ENCODE results near the gene ATP5PF. TPM values are rescaled to one million over a fixed set of nuclear protein-coding genes. Genes with fewer than 3 reads are reported as not detected.

ATP5PF gene
- total and polyA plus RNA-seq, 2 donors from 2014 or later = 117 to 998 TPM

DNA sequence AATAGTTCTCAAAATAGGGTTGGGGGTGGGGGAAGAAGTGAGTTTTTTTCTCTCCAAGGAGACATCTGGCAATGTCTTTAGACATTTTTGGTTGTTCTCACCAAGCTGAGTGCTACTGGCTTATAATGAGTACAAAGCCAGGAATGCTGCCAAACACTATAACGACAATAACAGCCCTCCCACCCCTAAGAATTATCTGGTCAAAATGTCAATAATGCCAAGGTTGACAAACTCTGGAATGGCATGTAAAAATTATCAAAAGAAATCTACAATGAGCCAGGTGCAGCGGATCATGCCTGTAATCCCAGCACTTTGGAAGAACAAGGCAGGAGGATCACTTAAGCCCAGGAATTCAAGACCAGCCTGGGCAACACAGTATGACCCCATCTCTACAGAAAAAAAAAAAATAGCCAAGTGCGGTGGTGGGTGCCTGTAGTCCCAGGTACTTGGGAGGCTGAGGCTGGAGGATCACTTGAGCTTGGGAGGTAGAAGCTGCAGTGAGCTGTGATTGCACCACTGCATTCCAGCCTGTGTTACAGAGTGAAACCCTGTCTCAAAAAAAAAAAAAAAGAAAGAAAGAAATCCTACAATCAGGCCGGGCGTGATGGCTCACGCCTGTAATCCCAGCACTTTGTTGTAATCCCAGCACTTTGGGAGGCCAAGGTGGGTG lies 2.5 kb downstream of the ATP5PF start:
- TF ChIP-seq, protein P1, sequence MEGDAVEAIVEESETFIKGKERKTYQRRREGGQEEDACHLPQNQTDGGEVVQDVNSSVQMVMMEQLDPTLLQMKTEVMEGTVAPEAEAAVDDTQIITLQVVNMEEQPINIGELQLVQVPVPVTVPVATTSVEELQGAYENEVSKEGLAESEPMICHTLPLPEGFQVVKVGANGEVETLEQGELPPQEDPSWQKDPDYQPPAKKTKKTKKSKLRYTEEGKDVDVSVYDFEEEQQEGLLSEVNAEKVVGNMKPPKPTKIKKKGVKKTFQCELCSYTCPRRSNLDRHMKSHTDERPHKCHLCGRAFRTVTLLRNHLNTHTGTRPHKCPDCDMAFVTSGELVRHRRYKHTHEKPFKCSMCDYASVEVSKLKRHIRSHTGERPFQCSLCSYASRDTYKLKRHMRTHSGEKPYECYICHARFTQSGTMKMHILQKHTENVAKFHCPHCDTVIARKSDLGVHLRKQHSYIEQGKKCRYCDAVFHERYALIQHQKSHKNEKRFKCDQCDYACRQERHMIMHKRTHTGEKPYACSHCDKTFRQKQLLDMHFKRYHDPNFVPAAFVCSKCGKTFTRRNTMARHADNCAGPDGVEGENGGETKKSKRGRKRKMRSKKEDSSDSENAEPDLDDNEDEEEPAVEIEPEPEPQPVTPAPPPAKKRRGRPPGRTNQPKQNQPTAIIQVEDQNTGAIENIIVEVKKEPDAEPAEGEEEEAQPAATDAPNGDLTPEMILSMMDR (IDR thresholded peaks at IDR 0.05; ENCODE audit: borderline replicate concordance, extremely low read depth, insufficient read depth) = no peak
- no peak overlapping the region for H3K27ac ChIP-seq (ENCODE audit: low read depth in 2 of 2, low read length in 2 of 2)

DNA sequence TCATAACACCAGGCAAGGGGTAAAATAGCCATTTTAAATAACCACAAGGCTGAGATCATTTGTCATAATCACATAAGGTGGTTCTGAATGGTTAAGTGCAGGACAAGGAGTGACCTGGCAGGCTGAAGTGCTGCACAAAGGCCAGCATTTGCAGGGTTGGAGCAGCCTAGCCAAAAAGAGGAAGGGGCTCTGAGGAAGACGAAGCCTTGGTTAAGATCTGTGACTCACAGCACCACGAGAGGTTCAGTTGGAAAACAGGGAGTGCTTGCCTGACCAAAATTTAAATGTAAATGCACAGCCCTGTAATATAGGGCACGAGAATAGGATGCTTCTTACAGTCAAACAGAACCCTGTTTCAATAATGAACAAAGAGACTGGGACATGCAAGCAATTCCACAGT lies 12.1 kb downstream of the ATP5PF start:
- Histone ChIP-seq H3K27ac (ENCODE audit: low read depth in 2 of 2, low read length in 2 of 2) (no peak overlapping the region), H3K9me3 (ENCODE audit: control insufficient read depth in 2 of 3, insufficient read depth in 1 of 3, low read length in 3 of 3) (no peaks in the 10 kb centered on the region), H3K4me1 (ENCODE audit: control insufficient read depth in 2 of 3, insufficient read depth in 2 of 3, low read depth in 1 of 3, low read length in 3 of 3) (no peaks in the 10 kb centered on the region), H3K27me3 (ENCODE audit: control insufficient read depth, insufficient read depth, low read length) (no peaks in the 10 kb centered on the region), H3K9ac (ENCODE audit: low read length in 3 of 3) (no peak overlapping the region), H3K36me3 (ENCODE audit: control insufficient read depth in 2 of 3, insufficient read depth in 3 of 3, low read length in 3 of 3) (peaks cover 6 to 43% (median 25%) of the 10 kb centered on the region in 3 donors), H3K4me3 (ENCODE audit: low read length in 3 of 3) (no peak overlapping the region)
- FAIRE-seq (no peak), DNase-seq (no peak)
- intact Hi-C loops (cut with DNase I) = no loop called here
- TF ChIP-seq, protein P1 (IDR thresholded peaks at IDR 0.05; ENCODE audit: borderline replicate concordance, extremely low read depth, insufficient read depth) = no peak

More for the DNA sequence above, 2.5 kb downstream of the ATP5PF start:
- Histone ChIP-seq H3K36me3 (ENCODE audit: control insufficient read depth in 2 of 3, insufficient read depth in 3 of 3, low read length in 3 of 3) (peaks cover 6 to 30% (median 20%) of the 10 kb centered on the region in 3 donors), H3K4me3 (ENCODE audit: low read length in 3 of 3) (no peak overlapping the region), H3K4me1 (ENCODE audit: control insufficient read depth in 2 of 3, insufficient read depth in 2 of 3, low read depth in 1 of 3, low read length in 3 of 3) (peaks cover 0 to 15% (median 7%) of the 10 kb centered on the region in 3 donors), H3K9me3 (ENCODE audit: control insufficient read depth in 2 of 3, insufficient read depth in 1 of 3, low read length in 3 of 3) (no peaks in the 10 kb centered on the region), H3K27me3 (ENCODE audit: control insufficient read depth, insufficient read depth, low read length) (no peaks in the 10 kb centered on the region), H3K9ac (ENCODE audit: low read length in 3 of 3) (no peak overlapping the region)
- intact Hi-C loops (cut with DNase I) = no loop called here
- DNase-seq (no peak), FAIRE-seq (no peak)

DNA sequence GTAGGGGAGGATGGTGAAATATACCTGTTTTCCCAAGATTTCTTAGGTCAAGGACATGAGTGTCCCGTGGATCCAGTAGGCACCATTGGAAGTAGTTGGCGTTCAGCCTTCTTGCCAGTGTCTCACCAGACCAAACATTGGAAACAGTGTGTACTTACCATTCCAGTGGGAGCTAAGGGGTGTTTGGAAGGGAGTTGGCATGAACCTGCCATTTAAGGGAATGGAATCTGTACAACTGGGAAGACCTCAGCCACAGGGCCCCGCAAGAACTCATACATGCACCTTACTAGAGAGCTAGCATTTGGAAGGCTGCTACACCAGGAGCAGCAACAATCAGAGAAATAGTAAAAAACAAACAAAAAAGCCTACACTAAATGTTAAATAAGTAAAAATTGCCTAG lies 12.7 kb downstream of the ATP5PF start:
- Histone ChIP-seq H3K9me3 (ENCODE audit: control insufficient read depth in 2 of 3, insufficient read depth in 1 of 3, low read length in 3 of 3) (no peaks in the 10 kb centered on the region), H3K9ac (ENCODE audit: low read length in 3 of 3) (no peak overlapping the region), H3K4me1 (ENCODE audit: control insufficient read depth in 2 of 3, insufficient read depth in 2 of 3, low read depth in 1 of 3, low read length in 3 of 3) (no peaks in the 10 kb centered on the region), H3K27me3 (ENCODE audit: control insufficient read depth, insufficient read depth, low read length) (no peaks in the 10 kb centered on the region), H3K36me3 (ENCODE audit: control insufficient read depth in 2 of 3, insufficient read depth in 3 of 3, low read length in 3 of 3) (peaks cover 3 to 36% (median 18%) of the 10 kb centered on the region in 3 donors), H3K4me3 (ENCODE audit: low read length in 3 of 3) (no peak overlapping the region), H3K27ac (ENCODE audit: low read depth in 2 of 2, low read length in 2 of 2) (no peak overlapping the region)
- DNase-seq (no peak), FAIRE-seq (no peak)
- intact Hi-C loops (cut with DNase I) = no loop called here
- TF ChIP-seq, protein P1 (IDR thresholded peaks at IDR 0.05; ENCODE audit: borderline replicate concordance, extremely low read depth, insufficient read depth) = no peak

Measured in kidney (tissue), 14 donors.